GM12865 (cell line): ENCODE results near the gene AP5Z1.

Source experiments
- DNase-seq: peaks from one replicate; pipeline ENCODE4 v3.0.0; 2010; ENCODE audit warnings: low read depth
- H3K4me3 ChIP-seq: 2 replicates; pipeline ENCODE4 v1.5.1; 2011; ENCODE audit warnings: mild to moderate bottlenecking, low read depth, low read length, control low read depth
- TF ChIP-seq, protein P1 (sequence below): IDR thresholded peaks from 2 replicates; pipeline ENCODE4 v1.5.1; 2011; ENCODE audit warnings: low read length, control low read depth, low read depth, inconsistent platforms; ENCODE audit not compliant: insufficient read depth; ENCODE audit errors: missing control alignments

The AP5Z1 gene

GRCh38 chr7:4765776-4766490 is 9.5 kb upstream of the AP5Z1 start:
- DNase-seq, result no peak
- TF ChIP-seq, protein P1, sequence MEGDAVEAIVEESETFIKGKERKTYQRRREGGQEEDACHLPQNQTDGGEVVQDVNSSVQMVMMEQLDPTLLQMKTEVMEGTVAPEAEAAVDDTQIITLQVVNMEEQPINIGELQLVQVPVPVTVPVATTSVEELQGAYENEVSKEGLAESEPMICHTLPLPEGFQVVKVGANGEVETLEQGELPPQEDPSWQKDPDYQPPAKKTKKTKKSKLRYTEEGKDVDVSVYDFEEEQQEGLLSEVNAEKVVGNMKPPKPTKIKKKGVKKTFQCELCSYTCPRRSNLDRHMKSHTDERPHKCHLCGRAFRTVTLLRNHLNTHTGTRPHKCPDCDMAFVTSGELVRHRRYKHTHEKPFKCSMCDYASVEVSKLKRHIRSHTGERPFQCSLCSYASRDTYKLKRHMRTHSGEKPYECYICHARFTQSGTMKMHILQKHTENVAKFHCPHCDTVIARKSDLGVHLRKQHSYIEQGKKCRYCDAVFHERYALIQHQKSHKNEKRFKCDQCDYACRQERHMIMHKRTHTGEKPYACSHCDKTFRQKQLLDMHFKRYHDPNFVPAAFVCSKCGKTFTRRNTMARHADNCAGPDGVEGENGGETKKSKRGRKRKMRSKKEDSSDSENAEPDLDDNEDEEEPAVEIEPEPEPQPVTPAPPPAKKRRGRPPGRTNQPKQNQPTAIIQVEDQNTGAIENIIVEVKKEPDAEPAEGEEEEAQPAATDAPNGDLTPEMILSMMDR, result no peak
- no peak overlapping the region for H3K4me3 ChIP-seq

GRCh38 chr7:4766666-4767519 is 8.5 kb upstream of the AP5Z1 start:
- H3K4me3 ChIP-seq, result no peak overlapping the region
- DNase-seq, result no peak
- TF ChIP-seq, protein P1, result no peak

- TF ChIP-seq, protein P1, result no peak
- H3K4me3 ChIP-seq, result no peak overlapping the region
- no peak for DNase-seq
Measured at GRCh38 chr7:4768597-4769569, 6.5 kb upstream of the AP5Z1 start.

GRCh38 chr7:4769761-4770160 is 5.7 kb upstream of the AP5Z1 start:
- TF ChIP-seq, protein P1, result no peak
- H3K4me3 ChIP-seq, result no peak overlapping the region
- DNase-seq, result no peak

GRCh38 chr7:4770886-4771285 is 4.5 kb upstream of the AP5Z1 start:
- DNase-seq, result no peak
- no peak overlapping the region for H3K4me3 ChIP-seq
- TF ChIP-seq, protein P1, result no peak

DNA sequence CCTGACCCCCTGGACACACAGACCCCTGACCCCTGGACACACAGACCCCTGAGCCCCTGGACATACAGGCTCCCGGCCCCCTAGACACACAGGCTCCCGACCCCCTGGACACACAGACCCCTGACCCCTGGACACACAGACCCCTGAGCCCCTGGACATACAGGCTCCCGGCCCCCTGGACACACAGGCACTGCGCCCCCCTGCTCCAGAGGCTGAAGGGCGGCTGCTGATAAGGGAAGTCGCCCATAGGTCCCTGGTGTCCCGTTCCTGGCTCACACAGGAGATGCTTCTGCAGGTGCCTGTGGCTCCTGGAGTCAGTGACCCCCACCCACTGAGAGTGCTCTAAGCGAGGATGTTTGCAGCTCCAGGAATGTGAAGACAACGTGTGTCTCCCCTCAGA is 3.7 kb upstream of the AP5Z1 start:
- TF ChIP-seq, protein P1, result no peak
- no peak for DNase-seq
- H3K4me3 ChIP-seq, result no peak overlapping the region
